K562 (cell line): ENCODE results near the gene PRPSAP1. TPM values are rescaled to one million over a fixed set of nuclear protein-coding genes. Genes with fewer than 3 reads are reported as not detected.

Experiments used
- C11orf30 ChIP-seq: fragments of 450-650 bp; IDR thresholded peaks from 2 replicates; pipeline ENCODE4 v1.6.1; 2016; ENCODE audit warnings: low read depth, mild to moderate bottlenecking
- CHD1 ChIP-seq: fragments of 200-600 bp; sonication (generic); IDR thresholded peaks from one replicate; pipeline ENCODE4 v1.6.1; 2012; ENCODE audit warnings: mild to moderate bottlenecking, moderate library complexity, low read length, inconsistent platforms
- CXXC5 ChIP-seq: fragments of 250-450 bp; sonication (Bioruptor Pico); IDR thresholded peaks from 2 replicates; pipeline ENCODE4 v1.8.0; 2022; ENCODE audit warnings: inconsistent platforms, mild to moderate bottlenecking, moderate library complexity
- EZH2 ChIP-seq: IDR thresholded peaks from 2 replicates; pipeline ENCODE4 v1.6.1; 2012; ENCODE audit warnings: low read depth, mild to moderate bottlenecking, inconsistent platforms, low read length, borderline replicate concordance
- FOXA3 ChIP-seq, 2 experiments: fragments of 450-650 bp in 1 of 2; sonication (generic) in 1 of 2; formaldehyde crosslinking; IDR thresholded peaks in 1 of 2; conservative IDR thresholded peaks in 1 of 2; 2 replicates each; pipeline versions ENCODE4 v1.4.0 to v1.8.0; 2020 to 2022; ENCODE audit warnings: mild to moderate bottlenecking in 2 of 2, missing genetic modification reagents in 1 of 2
- FOXJ3 ChIP-seq: sonication (generic); formaldehyde crosslinking; IDR thresholded peaks from 2 replicates; pipeline ENCODE4 v1.4.0; 2020; ENCODE audit warnings: mild to moderate bottlenecking, missing genetic modification reagents
- FOXK2 ChIP-seq, 2 experiments: fragments of 450-650 bp; IDR thresholded peaks in 1 of 2; conservative IDR thresholded peaks in 1 of 2; 2 replicates each; pipeline ENCODE4 v1.6.1; 2016; ENCODE audit warnings: low read depth in 2 of 2, mild to moderate bottlenecking in 1 of 2
- JUN ChIP-seq, 2 experiments: sonication (generic) in 1 of 2; formaldehyde crosslinking in 1 of 2; IDR thresholded peaks; 2 replicates each; pipeline versions ENCODE4 v1.6.1 to v1.8.0; 2012 to 2022; ENCODE audit warnings: borderline replicate concordance in 2 of 2, mild to moderate bottlenecking in 2 of 2, improper control_type of control experiment in 1 of 2, low read depth in 1 of 2, low read length in 1 of 2, missing genetic modification reagents in 1 of 2
- MIER1 ChIP-seq: fragments of 450-650 bp; IDR thresholded peaks from 2 replicates; pipeline ENCODE4 v1.6.1; 2016; ENCODE audit warnings: antibody characterized with exemption, mild to moderate bottlenecking, low read depth
- POLR3G ChIP-seq: IDR thresholded peaks from 2 replicates; pipeline ENCODE4 v1.6.1; 2011; ENCODE audit not compliant: insufficient read length, insufficient replicate concordance; ENCODE audit errors: extremely low read depth
- RBM17 ChIP-seq: fragments of 200-400 bp; formaldehyde crosslinking; IDR thresholded peaks from 2 replicates; pipeline ENCODE4 v1.6.1; 2017; ENCODE audit warnings: low read depth, mild to moderate bottlenecking, low read length, borderline replicate concordance
- SETDB1 ChIP-seq: IDR thresholded peaks from one replicate; pipeline ENCODE4 v1.6.1; 2012; ENCODE audit warnings: low read length, control low read depth, inconsistent platforms
- STAT5B ChIP-seq: fragments of 250-450 bp; sonication (Bioruptor Pico); IDR thresholded peaks from 2 replicates; pipeline ENCODE4 v1.8.0; 2021; ENCODE audit warnings: mild to moderate bottlenecking, inconsistent platforms
- YBX1 ChIP-seq: fragments of 450-650 bp; IDR thresholded peaks from 2 replicates; pipeline ENCODE4 v1.7.1; 2016; ENCODE audit warnings: mild to moderate bottlenecking
- ZNF133 ChIP-seq: fragments of 250-450 bp; sonication (Bioruptor Pico); IDR thresholded peaks from 2 replicates; pipeline ENCODE4 v1.4.0; 2020; ENCODE audit warnings: mild to moderate bottlenecking
- ZNF197 ChIP-seq: fragments of 200-800 bp; sonication (Bioruptor generic); IDR thresholded peaks from 2 replicates; pipeline ENCODE4 v1.6.1; 2016; ENCODE audit warnings: low read depth, missing genetic modification characterization, missing compliant biosample characterization
- ZNF23 ChIP-seq: fragments of 250-450 bp; sonication (Bioruptor Pico); IDR thresholded peaks from 2 replicates; pipeline ENCODE4 v1.4.0; 2020; ENCODE audit warnings: mild to moderate bottlenecking
- ZNF24 ChIP-seq: fragments of 450-650 bp; IDR thresholded peaks from 2 replicates; pipeline ENCODE4 v1.6.1; 2016
- ZNF518B ChIP-seq: fragments of 250-450 bp; sonication (Bioruptor Pico); IDR thresholded peaks from 2 replicates; pipeline ENCODE4 v1.5.0; 2021; ENCODE audit warnings: mild to moderate bottlenecking, moderate library complexity
- ZNF644 ChIP-seq: fragments of 200-800 bp; sonication (Bioruptor generic); IDR thresholded peaks from 2 replicates; pipeline ENCODE4 v1.6.1; 2016; ENCODE audit warnings: low read depth, missing genetic modification characterization, missing compliant biosample characterization
- polyA plus RNA-seq, 8 experiments: library from polyadenylated mRNA; depleted of rRNA in 4 of 8; stranded (reverse) in 5 of 8; unstranded in 3 of 8; fragments of >200 nt; fragmentation: Nextera tagmentation in 2 of 8; fragmentation: Illumina TruSeq in 1 of 8; extraction: Ambion mirVana in 2 of 8; extraction: Trizol in 1 of 8; gene quantifications; 2 replicates each; pipeline versions ENCODE4 v1.2.1 to v1.2.3, GENCODE V29; 2011 to 2014; ENCODE audit warnings: inconsistent platforms in 1 of 8, missing spikeins in 1 of 8
- total RNA-seq, 7 experiments: library from RNA; depleted of rRNA in 6 of 7; stranded (reverse); fragments of >200 nt in 6 of 7; fragmentation: Illumina TruSeq in 2 of 7; extraction: Trizol in 2 of 7; gene quantifications; 2 replicates each; pipeline versions ENCODE4 v1.2.1 to v1.2.3, GENCODE V29; 2011 to 2021; ENCODE audit warnings: low replicate concordance in 1 of 7
- TF ChIP-seq, protein P1 (sequence below): fragments of 450-650 bp; formaldehyde crosslinking; conservative IDR thresholded peaks from 2 replicates; pipeline ENCODE4 v1.4.0; 2022; ENCODE audit warnings: mild to moderate bottlenecking, missing genetic modification characterization
- TF ChIP-seq, protein P2 (sequence below): fragments of 200-800 bp; sonication (Bioruptor generic); IDR thresholded peaks from 2 replicates; pipeline ENCODE4 v1.6.1; 2017; ENCODE audit warnings: missing genetic modification characterization, missing compliant biosample characterization

Gene PRPSAP1
- total and polyA plus RNA-seq, 9 of the 15 experiments (the other 6 are each of a cell fraction or from before 2014, with no cell fraction given): 21.9 to 77.1 (median 40.8) TPM

DNA sequence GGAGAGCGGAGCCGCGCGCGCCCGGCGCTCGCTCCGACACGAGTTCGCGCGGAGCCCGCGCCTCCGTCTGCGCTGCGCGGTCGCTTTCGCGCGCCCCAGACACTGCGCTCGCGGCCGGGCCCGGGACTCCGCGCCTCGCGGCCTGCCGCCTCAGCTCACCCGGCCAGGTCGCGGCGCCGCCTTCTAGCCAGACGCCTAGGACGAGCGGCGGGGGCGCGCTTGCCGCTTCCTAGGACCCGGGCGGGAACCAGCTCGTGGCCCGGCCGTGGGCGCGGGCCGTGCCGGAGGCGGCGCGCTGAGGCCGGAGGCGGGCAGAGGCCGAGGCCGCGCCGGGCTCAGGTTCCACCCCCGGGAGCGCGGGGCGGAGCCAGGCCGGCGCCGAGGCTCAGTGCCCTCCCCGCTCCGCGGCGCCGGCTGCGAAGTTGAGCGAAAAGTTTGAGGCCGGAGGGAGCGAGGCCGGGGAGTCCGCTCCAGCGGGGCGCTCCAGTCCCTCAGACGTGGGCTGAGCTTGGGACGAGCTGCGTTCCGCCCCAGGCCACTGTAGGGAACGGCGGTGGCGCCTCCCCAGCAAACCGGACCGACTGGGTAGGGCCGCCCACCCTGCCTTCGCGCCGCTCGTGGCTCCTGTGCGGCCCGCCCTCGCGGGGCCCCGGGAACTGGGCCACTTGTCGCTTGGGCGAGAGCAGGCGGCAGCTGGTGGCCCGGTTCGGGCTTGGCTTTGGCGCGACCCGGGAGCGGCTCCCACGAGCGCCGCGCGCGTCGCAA lies 30.7 kb upstream of the PRPSAP1 start, which contains the start of gene SPHK1 (continued):
- TF ChIP-seq ZNF518B (CRISPR knock-in tag) (no peak), ZNF24 (no peak; the same call in 1 of the 2 replicates), YBX1 (no peak), POLR3G (no peak), FOXA3 (CRISPR knock-in tag; conservative IDR thresholded peaks at IDR 0.05 in 1 of 2, IDR thresholded peaks at IDR 0.05 in 1 of 2) (0 out of 4 replicates have a peak, but pooled peaks of 1 of the 2 experiments have one; percentile 64), ZNF133 (no peak), FOXJ3 (CRISPR knock-in tag) (no peak), CHD1 (peak; percentile 34), MIER1 (no peak), RBM17 (no peak), ZNF197 (CRISPR knock-in tag) (no peak), CXXC5 (CRISPR knock-in tag) (peak; percentile 82; the same call in 1 of the 2 replicates), ZNF23 (no peak), JUN (IDR thresholded peaks at IDR 0.05; ENCODE audit: borderline replicate concordance, low read depth, low read length) (peak; percentile 38; the same call in 1 of the 2 replicates), JUN (CRISPR knock-in tag; IDR thresholded peaks at IDR 0.05; ENCODE audit: borderline replicate concordance) (no peak), SETDB1 (no peak), ZNF644 (no peak), EZH2 (no peak), STAT5B (CRISPR knock-in tag) (no peak), C11orf30 (no peak), FOXK2 (conservative IDR thresholded peaks at IDR 0.05 in 1 of 2, IDR thresholded peaks at IDR 0.05 in 1 of 2; ENCODE audit: low read depth in 2 of 2) (no peak)
- TF ChIP-seq, protein P1, sequence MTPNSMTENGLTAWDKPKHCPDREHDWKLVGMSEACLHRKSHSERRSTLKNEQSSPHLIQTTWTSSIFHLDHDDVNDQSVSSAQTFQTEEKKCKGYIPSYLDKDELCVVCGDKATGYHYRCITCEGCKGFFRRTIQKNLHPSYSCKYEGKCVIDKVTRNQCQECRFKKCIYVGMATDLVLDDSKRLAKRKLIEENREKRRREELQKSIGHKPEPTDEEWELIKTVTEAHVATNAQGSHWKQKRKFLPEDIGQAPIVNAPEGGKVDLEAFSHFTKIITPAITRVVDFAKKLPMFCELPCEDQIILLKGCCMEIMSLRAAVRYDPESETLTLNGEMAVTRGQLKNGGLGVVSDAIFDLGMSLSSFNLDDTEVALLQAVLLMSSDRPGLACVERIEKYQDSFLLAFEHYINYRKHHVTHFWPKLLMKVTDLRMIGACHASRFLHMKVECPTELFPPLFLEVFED (CRISPR knock-in tag): no peak
- TF ChIP-seq, protein P2, sequence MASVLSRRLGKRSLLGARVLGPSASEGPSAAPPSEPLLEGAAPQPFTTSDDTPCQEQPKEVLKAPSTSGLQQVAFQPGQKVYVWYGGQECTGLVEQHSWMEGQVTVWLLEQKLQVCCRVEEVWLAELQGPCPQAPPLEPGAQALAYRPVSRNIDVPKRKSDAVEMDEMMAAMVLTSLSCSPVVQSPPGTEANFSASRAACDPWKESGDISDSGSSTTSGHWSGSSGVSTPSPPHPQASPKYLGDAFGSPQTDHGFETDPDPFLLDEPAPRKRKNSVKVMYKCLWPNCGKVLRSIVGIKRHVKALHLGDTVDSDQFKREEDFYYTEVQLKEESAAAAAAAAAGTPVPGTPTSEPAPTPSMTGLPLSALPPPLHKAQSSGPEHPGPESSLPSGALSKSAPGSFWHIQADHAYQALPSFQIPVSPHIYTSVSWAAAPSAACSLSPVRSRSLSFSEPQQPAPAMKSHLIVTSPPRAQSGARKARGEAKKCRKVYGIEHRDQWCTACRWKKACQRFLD (CRISPR knock-in tag): no peak; the same call in none of the 2 replicates
